H1 (cell line): Measurements from ENCODE around the gene HIBCH. TPM values are rescaled to one million over a fixed set of nuclear protein-coding genes. Genes with fewer than 3 reads are reported as not detected.
A peak's percentile ranks its signal among the peaks of the same experiment; 100 is the strongest.

Experiments used
- CHD7 ChIP-seq: fragments of 300-600 bp; sonication (generic); IDR thresholded peaks from 2 replicates; pipeline ENCODE4 v1.7.1; 2012; ENCODE audit warnings: low read length, moderate library complexity, mild to moderate bottlenecking, inconsistent platforms; ENCODE audit not compliant: insufficient replicate concordance
- EGR1 ChIP-seq: IDR thresholded peaks from 2 replicates; pipeline ENCODE4 v1.6.1; 2011; ENCODE audit warnings: low read depth, low read length, borderline replicate concordance
- EP300 ChIP-seq, 2 experiments: IDR thresholded peaks; 1 replicate in 1 of 2; 2 replicates in 1 of 2; pipeline ENCODE4 v1.6.1; 2011 to 2012; ENCODE audit warnings: low read depth in 2 of 2, low read length in 2 of 2, mild to moderate bottlenecking in 2 of 2, borderline replicate concordance in 1 of 2, inconsistent platforms in 1 of 2, moderate library complexity in 1 of 2
- HDAC6 ChIP-seq: IDR thresholded peaks from one replicate; pipeline ENCODE4 v1.7.1; 2012; ENCODE audit warnings: low read depth, mild to moderate bottlenecking, inconsistent platforms, low read length, moderate library complexity
- PHF8 ChIP-seq: fragments of 200-600 bp; sonication (generic); conservative IDR thresholded peaks from 2 replicates; pipeline ENCODE4 v1.7.1; 2012; ENCODE audit warnings: low read depth, mild to moderate bottlenecking, inconsistent platforms, low read length, moderate library complexity
- RAD21 ChIP-seq, 2 experiments: IDR thresholded peaks in 1 of 2; conservative IDR thresholded peaks in 1 of 2; 2 replicates each; pipeline ENCODE4 v1.6.1; 2011; ENCODE audit warnings: low read depth in 2 of 2, low read length in 2 of 2, improper control_type of control experiment in 1 of 2, inconsistent platforms in 1 of 2, mild to moderate bottlenecking in 1 of 2, moderate library complexity in 1 of 2
- RBBP5 ChIP-seq: IDR thresholded peaks from 2 replicates; pipeline ENCODE4 v1.7.1; 2012; ENCODE audit warnings: low read depth, mild to moderate bottlenecking, inconsistent platforms, low read length, moderate library complexity, borderline replicate concordance
- polyA plus RNA-seq, 7 experiments: library from polyadenylated mRNA; depleted of rRNA in 3 of 7; stranded (reverse) in 5 of 7; unstranded in 2 of 7; fragments of >200 nt in 5 of 7; fragments of 200-250 nt in 2 of 7; gene quantifications; 1 replicate in 5 of 7; 2 replicates in 1 of 7; 4 replicates in 1 of 7; pipeline versions ENCODE4 v1.2.1 to v1.2.3, GENCODE V29; 2011 to 2013; ENCODE audit warnings: missing spikeins in 2 of 7, mixed read lengths in 2 of 7
- total RNA-seq: library from RNA; stranded (reverse); fragmentation: NEBNext Ultra II Directional; extraction: Animal tissue kit (Norgen Biotek cat#: 25700); gene quantifications from 2 replicates; pipeline ENCODE4 v1.2.1, GENCODE V29; 2021

Gene HIBCH
- total and polyA plus RNA-seq, 2 of the 8 experiments (the other 6 are each of a cell fraction or from before 2014, with no cell fraction given): 7.5 to 31.8 TPM

GRCh38 chr2:190319555-190320498 is at the start of gene HIBCH (continued):
- TF ChIP-seq RAD21 (IDR thresholded peaks at IDR 0.05 in 1 of 2, conservative IDR thresholded peaks at IDR 0.05 in 1 of 2; ENCODE audit: low read depth in 2 of 2, low read length in 2 of 2) (peak; percentile 29 to 44; a peak in 2 of 4 replicates), EP300 (IDR thresholded peaks at IDR 0.05; ENCODE audit: borderline replicate concordance in 1 of 2, low read depth in 2 of 2, low read length in 2 of 2) (peak in 1 of 2 experiments; percentile 79; a peak in 1 of 3 replicates), CHD7 (no peak), HDAC6 (no peak), PHF8 (peak; percentile 50; the same call in 1 of the 2 replicates), EGR1 (peak; percentile 89), RBBP5 (0 out of 2 replicates have a peak, but pooled peaks have one; percentile 71)
